Measurements from ENCODE around the gene PYROXD2. TPM values are rescaled to one million over a fixed set of nuclear protein-coding genes. Genes with fewer than 3 reads are reported as not detected.

PYROXD2 gene
- total and polyA plus RNA-seq, 2 of the 8 experiments (the other 6 are each of a cell fraction or from before 2014, with no cell fraction given), result 3.2 to 5.4 TPM

DNA sequence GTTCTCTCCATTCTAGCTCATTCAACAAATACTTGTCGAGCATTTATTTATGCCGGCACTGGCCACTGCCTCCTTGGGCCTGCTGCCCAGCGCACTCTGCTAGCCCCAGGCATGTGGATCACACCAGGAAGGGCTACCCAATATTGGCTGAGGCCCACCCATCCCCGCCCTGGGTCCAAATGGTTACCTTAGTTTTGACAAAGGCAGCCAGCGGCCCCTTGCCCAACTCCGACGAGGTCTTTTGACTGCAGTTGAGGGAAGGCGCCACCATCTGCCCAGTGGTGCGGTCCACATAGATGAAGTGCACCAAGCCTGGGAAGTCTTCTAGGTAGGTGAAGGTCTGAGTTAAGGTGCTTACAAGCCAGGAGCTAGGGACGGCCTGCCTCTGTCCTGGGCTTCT is 7.2 kb upstream of the PYROXD2 start (continued):
- TF ChIP-seq, protein P1, sequence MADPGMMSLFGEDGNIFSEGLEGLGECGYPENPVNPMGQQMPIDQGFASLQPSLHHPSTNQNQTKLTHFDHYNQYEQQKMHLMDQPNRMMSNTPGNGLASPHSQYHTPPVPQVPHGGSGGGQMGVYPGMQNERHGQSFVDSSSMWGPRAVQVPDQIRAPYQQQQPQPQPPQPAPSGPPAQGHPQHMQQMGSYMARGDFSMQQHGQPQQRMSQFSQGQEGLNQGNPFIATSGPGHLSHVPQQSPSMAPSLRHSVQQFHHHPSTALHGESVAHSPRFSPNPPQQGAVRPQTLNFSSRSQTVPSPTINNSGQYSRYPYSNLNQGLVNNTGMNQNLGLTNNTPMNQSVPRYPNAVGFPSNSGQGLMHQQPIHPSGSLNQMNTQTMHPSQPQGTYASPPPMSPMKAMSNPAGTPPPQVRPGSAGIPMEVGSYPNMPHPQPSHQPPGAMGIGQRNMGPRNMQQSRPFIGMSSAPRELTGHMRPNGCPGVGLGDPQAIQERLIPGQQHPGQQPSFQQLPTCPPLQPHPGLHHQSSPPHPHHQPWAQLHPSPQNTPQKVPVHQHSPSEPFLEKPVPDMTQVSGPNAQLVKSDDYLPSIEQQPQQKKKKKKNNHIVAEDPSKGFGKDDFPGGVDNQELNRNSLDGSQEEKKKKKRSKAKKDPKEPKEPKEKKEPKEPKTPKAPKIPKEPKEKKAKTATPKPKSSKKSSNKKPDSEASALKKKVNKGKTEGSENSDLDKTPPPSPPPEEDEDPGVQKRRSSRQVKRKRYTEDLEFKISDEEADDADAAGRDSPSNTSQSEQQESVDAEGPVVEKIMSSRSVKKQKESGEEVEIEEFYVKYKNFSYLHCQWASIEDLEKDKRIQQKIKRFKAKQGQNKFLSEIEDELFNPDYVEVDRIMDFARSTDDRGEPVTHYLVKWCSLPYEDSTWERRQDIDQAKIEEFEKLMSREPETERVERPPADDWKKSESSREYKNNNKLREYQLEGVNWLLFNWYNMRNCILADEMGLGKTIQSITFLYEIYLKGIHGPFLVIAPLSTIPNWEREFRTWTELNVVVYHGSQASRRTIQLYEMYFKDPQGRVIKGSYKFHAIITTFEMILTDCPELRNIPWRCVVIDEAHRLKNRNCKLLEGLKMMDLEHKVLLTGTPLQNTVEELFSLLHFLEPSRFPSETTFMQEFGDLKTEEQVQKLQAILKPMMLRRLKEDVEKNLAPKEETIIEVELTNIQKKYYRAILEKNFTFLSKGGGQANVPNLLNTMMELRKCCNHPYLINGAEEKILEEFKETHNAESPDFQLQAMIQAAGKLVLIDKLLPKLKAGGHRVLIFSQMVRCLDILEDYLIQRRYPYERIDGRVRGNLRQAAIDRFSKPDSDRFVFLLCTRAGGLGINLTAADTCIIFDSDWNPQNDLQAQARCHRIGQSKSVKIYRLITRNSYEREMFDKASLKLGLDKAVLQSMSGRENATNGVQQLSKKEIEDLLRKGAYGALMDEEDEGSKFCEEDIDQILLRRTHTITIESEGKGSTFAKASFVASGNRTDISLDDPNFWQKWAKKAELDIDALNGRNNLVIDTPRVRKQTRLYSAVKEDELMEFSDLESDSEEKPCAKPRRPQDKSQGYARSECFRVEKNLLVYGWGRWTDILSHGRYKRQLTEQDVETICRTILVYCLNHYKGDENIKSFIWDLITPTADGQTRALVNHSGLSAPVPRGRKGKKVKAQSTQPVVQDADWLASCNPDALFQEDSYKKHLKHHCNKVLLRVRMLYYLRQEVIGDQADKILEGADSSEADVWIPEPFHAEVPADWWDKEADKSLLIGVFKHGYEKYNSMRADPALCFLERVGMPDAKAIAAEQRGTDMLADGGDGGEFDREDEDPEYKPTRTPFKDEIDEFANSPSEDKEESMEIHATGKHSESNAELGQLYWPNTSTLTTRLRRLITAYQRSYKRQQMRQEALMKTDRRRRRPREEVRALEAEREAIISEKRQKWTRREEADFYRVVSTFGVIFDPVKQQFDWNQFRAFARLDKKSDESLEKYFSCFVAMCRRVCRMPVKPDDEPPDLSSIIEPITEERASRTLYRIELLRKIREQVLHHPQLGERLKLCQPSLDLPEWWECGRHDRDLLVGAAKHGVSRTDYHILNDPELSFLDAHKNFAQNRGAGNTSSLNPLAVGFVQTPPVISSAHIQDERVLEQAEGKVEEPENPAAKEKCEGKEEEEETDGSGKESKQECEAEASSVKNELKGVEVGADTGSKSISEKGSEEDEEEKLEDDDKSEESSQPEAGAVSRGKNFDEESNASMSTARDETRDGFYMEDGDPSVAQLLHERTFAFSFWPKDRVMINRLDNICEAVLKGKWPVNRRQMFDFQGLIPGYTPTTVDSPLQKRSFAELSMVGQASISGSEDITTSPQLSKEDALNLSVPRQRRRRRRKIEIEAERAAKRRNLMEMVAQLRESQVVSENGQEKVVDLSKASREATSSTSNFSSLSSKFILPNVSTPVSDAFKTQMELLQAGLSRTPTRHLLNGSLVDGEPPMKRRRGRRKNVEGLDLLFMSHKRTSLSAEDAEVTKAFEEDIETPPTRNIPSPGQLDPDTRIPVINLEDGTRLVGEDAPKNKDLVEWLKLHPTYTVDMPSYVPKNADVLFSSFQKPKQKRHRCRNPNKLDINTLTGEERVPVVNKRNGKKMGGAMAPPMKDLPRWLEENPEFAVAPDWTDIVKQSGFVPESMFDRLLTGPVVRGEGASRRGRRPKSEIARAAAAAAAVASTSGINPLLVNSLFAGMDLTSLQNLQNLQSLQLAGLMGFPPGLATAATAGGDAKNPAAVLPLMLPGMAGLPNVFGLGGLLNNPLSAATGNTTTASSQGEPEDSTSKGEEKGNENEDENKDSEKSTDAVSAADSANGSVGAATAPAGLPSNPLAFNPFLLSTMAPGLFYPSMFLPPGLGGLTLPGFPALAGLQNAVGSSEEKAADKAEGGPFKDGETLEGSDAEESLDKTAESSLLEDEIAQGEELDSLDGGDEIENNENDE (IDR thresholded peaks at IDR 0.05; ENCODE audit: insufficient replicate concordance, low read length), result no peak
- no peak for TF ChIP-seq CEBPB (IDR thresholded peaks at IDR 0.05; ENCODE audit: low read depth, low read length)
- no peak for TF ChIP-seq SP4 (IDR thresholded peaks at IDR 0.05; ENCODE audit: low read length)
- TF ChIP-seq, protein P2, sequence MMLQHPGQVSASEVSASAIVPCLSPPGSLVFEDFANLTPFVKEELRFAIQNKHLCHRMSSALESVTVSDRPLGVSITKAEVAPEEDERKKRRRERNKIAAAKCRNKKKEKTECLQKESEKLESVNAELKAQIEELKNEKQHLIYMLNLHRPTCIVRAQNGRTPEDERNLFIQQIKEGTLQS (IDR thresholded peaks at IDR 0.05; ENCODE audit: insufficient read depth, low read depth, low read length), result no peak
- no peak for TF ChIP-seq KDM4A (IDR thresholded peaks at IDR 0.05; ENCODE audit: low read depth, low read length, severe bottlenecking)
- no peak for TF ChIP-seq SP1 (IDR thresholded peaks at IDR 0.05; ENCODE audit: low read depth, low read length)

All from H1 (cell line).